K562 (cell line): ENCODE measurements around the gene USP13. TPM values are rescaled to one million over a fixed set of nuclear protein-coding genes. Genes with fewer than 3 reads are reported as not detected.
A peak's percentile ranks its signal among the peaks of the same experiment; 100 is the strongest.

Experiments
- ATAC-seq: fragments of 200-7000 bp; cut with Tn5 transposase; 3 replicates; pipeline ENCODE4 v1.9.1; 2020; ENCODE audit warnings: moderate library complexity
- BruUV-seq: library from RNA; stranded (reverse); fragments of 400-500 nt; replicated peaks from 2 replicates; lab custom pipeline; 2021; lab: Mats Ljungman, UMichigan
- CTCF ChIA-PET: fragments of 300-600 bp; formaldehyde crosslinking; extraction: SDS; loops from one replicate; lab custom pipeline; 2021; ENCODE audit warnings: low intra/inter-chr PET ratio; lab: Yijun Ruan, JAX
- POLR2A ChIA-PET: fragments of 300-600, 350-650 bp; sonication (Branson Sonifier 250); formaldehyde crosslinking; extraction: SDS; loops from one replicate; lab custom pipeline; 2021; ENCODE audit warnings: antibody characterized with exemption, inconsistent platforms; lab: Yijun Ruan, JAX
- DNase-seq, 4 experiments: peaks; one replicate each; pipeline versions ENCODE4 v3.0.0 to v3.0.0-alpha.2; 2011 to 2018; ENCODE audit warnings: low spot score in 3 of 4, mixed read lengths in 3 of 4; ENCODE audit errors: extremely low read depth in 1 of 4
- FAIRE-seq: peaks from 2 replicates; lab custom pipeline; 2011; peaks lifted over from hg19 to GRCh38; lab: Jason Lieb, UNC
- H2AFZ ChIP-seq: 2 replicates; pipeline ENCODE4 v1.6.0; 2011; ENCODE audit warnings: low read depth, low read length, control low read depth, inconsistent platforms
- H3K27ac ChIP-seq: fragments of 200-600 bp; 3 replicates; pipeline ENCODE4 v1.8.0; 2011; ENCODE audit warnings: low read depth, mild to moderate bottlenecking, control low read depth, inconsistent platforms, low read length, moderate library complexity, mixed read lengths; ENCODE audit errors: extremely low read depth
- H3K27me3 ChIP-seq, 2 experiments: fragments of 300-600 bp in 1 of 2; 2 replicates in 1 of 2; 3 replicates in 1 of 2; pipeline versions ENCODE4 v1.6.0 to v1.8.0; 2011; ENCODE audit warnings: inconsistent platforms in 2 of 2, low read length in 2 of 2, mild to moderate bottlenecking in 1 of 2, mixed read lengths in 1 of 2, moderate library complexity in 1 of 2; ENCODE audit not compliant: control insufficient read depth in 2 of 2, insufficient read depth in 2 of 2
- H3K36me3 ChIP-seq: fragments of 300-600 bp; 3 replicates; pipeline ENCODE4 v1.8.0; 2011; ENCODE audit warnings: mild to moderate bottlenecking, low read length, inconsistent platforms; ENCODE audit not compliant: control insufficient read depth, insufficient read depth
- H3K4me1 ChIP-seq, 2 experiments: fragments of 200-600 bp in 1 of 2; replicated peaks in 1 of 2; 2 replicates in 1 of 2; 3 replicates in 1 of 2; pipeline versions ENCODE4 v1.5.1 to v1.8.0; 2011; ENCODE audit warnings: inconsistent platforms in 2 of 2, low read length in 2 of 2, mild to moderate bottlenecking in 1 of 2, mixed read lengths in 1 of 2, moderate library complexity in 1 of 2; ENCODE audit not compliant: control insufficient read depth in 2 of 2, insufficient read depth in 2 of 2
- H3K4me2 ChIP-seq: 2 replicates; pipeline ENCODE4 v1.6.1; 2011; ENCODE audit warnings: low read length, control low read depth, inconsistent platforms, mixed read lengths; ENCODE audit not compliant: insufficient read depth
- H3K4me3 ChIP-seq: fragments of 200-600 bp; sonication (generic), shearing (Covaris generic); 2 replicates; pipeline ENCODE4 v1.5.1; 2016; ENCODE audit warnings: control low read depth, inconsistent platforms
- H3K79me2 ChIP-seq: fragments of 200-600 bp; 3 replicates; pipeline ENCODE4 v1.8.0; 2011; ENCODE audit warnings: low read length, inconsistent platforms; ENCODE audit not compliant: control insufficient read depth, insufficient read depth
- H3K9ac ChIP-seq, 2 experiments: 2 replicates each; pipeline versions ENCODE4 v1.6.0 to v1.6.1; 2011; ENCODE audit warnings: low read depth in 2 of 2, low read length in 2 of 2, control low read depth in 1 of 2, inconsistent platforms in 1 of 2, mild to moderate bottlenecking in 1 of 2, mixed read lengths in 1 of 2; ENCODE audit not compliant: insufficient read depth in 1 of 2
- H3K9me1 ChIP-seq: one replicate; pipeline ENCODE4 v1.6.0; 2011; ENCODE audit warnings: inconsistent platforms, mild to moderate bottlenecking, low read length, moderate library complexity; ENCODE audit not compliant: control insufficient read depth, insufficient read depth
- H3K9me3 ChIP-seq: replicated peaks from 2 replicates; pipeline ENCODE4 v1.5.1; 2011; ENCODE audit warnings: low read depth, low read length, inconsistent platforms; ENCODE audit not compliant: control insufficient read depth, insufficient read depth
- H4K20me1 ChIP-seq: replicated peaks from 2 replicates; pipeline ENCODE4 v1.6.1; 2011; ENCODE audit warnings: low read length, inconsistent platforms, mixed read lengths; ENCODE audit not compliant: control insufficient read depth, insufficient read depth
- AFF4 ChIP-seq: sonication (generic); formaldehyde crosslinking; IDR thresholded peaks from 2 replicates; pipeline ENCODE4 v1.8.0; 2023; ENCODE audit warnings: mild to moderate bottlenecking, missing genetic modification reagents
- CREBBP ChIP-seq: IDR thresholded peaks from one replicate; pipeline ENCODE4 v1.6.1; 2012; ENCODE audit warnings: low read depth, mild to moderate bottlenecking, control low read depth, inconsistent platforms, low read length
- ELF4 ChIP-seq: fragments of 450-650 bp; formaldehyde crosslinking; IDR thresholded peaks from 2 replicates; pipeline ENCODE4 v1.4.0; 2022; ENCODE audit warnings: missing genetic modification characterization
- OTX1 ChIP-seq: fragments of 450-650 bp; formaldehyde crosslinking; IDR thresholded peaks from 2 replicates; pipeline ENCODE4 v1.4.0; 2022; ENCODE audit warnings: mild to moderate bottlenecking
- PCBP1 ChIP-seq: fragments of 200-400 bp; formaldehyde crosslinking; IDR thresholded peaks from 2 replicates; pipeline ENCODE4 v1.6.1; 2018; ENCODE audit warnings: mild to moderate bottlenecking, low read depth, low read length; ENCODE audit not compliant: poor library complexity, severe bottlenecking
- ZNF134 ChIP-seq: fragments of 250-450 bp; sonication (Bioruptor Pico); conservative IDR thresholded peaks from 2 replicates; pipeline ENCODE4 v1.4.0; 2020
- ZNF79 ChIP-seq: fragments of 250-450 bp; sonication (Bioruptor Pico); IDR thresholded peaks from 2 replicates; pipeline ENCODE4 v1.4.0; 2020; ENCODE audit warnings: low read depth, mild to moderate bottlenecking, moderate library complexity
- WGBS: fragments of 100-300 bp; shearing (Covaris generic); methylation state at CpG from one replicate; pipeline ENCODE4 v1.1.6; 2016; ENCODE audit warnings: low coverage, mixed read lengths; ENCODE audit not compliant: insufficient coverage; ENCODE audit errors: missing lambda C conversion rate; 5-methylcytosine and 5-hydroxymethylcytosine counted together
- in situ Hi-C: fragments of 300-500 bp; cut with MboI; formaldehyde crosslinking; loops from 4 replicates; pipeline ENCODE4 v1.15.0; 2018; ENCODE audit warnings: inconsistent platforms, mixed read lengths
- intact Hi-C: fragments of 100-400 bp; cut with micrococcal nuclease; formaldehyde crosslinking; loops from 2 replicates; pipeline ENCODE4 v1.14.2; 2022
- polyA plus RNA-seq, 8 experiments: library from polyadenylated mRNA; depleted of rRNA in 4 of 8; stranded (reverse) in 5 of 8; unstranded in 3 of 8; fragments of >200 nt; fragmentation: Nextera tagmentation in 2 of 8; fragmentation: Illumina TruSeq in 1 of 8; extraction: Ambion mirVana in 2 of 8; extraction: Trizol in 1 of 8; gene quantifications; 2 replicates each; pipeline versions ENCODE4 v1.2.1 to v1.2.3, GENCODE V29; 2011 to 2014; ENCODE audit warnings: inconsistent platforms in 1 of 8, missing spikeins in 1 of 8
- total RNA-seq, 7 experiments: library from RNA; depleted of rRNA in 6 of 7; stranded (reverse); fragments of >200 nt in 6 of 7; fragmentation: Illumina TruSeq in 2 of 7; extraction: Trizol in 2 of 7; gene quantifications; 2 replicates each; pipeline versions ENCODE4 v1.2.1 to v1.2.3, GENCODE V29; 2011 to 2021; ENCODE audit warnings: low replicate concordance in 1 of 7
- TF ChIP-seq, protein P1 (sequence below): fragments of 450-650 bp; IDR thresholded peaks from 2 replicates; pipeline ENCODE4 v1.6.1; 2016; ENCODE audit warnings: mild to moderate bottlenecking
- TF ChIP-seq, protein P2 (sequence below): sonication (generic); IDR thresholded peaks from 2 replicates; pipeline ENCODE4 v1.6.1; 2016
- TF ChIP-seq, protein P3 (sequence below), 2 experiments: fragments of 450-650 bp in 1 of 2; sonication (generic) in 1 of 2; formaldehyde crosslinking in 1 of 2; IDR thresholded peaks in 1 of 2; conservative IDR thresholded peaks in 1 of 2; 2 replicates each; pipeline versions ENCODE4 v1.6.1 to v1.8.1; 2016 to 2023; ENCODE audit warnings: mild to moderate bottlenecking in 2 of 2, moderate library complexity in 2 of 2, inconsistent platforms in 1 of 2, missing genetic modification reagents in 1 of 2

Gene USP13
- total and polyA plus RNA-seq, 9 of the 15 experiments (the other 6 are each of a cell fraction or from before 2014, with no cell fraction given) = 0.11 to 2.3 (median 0.51) TPM

GRCh38 chr3:179832333-179832854 is 179.6 kb downstream of the USP13 start:
- no TSS peak for BruUV-seq
- no peak for DNase-seq
- ChIA-PET POLR2A (no interaction called here), CTCF (no interaction called here)
- no peak overlapping the region for H2AFZ ChIP-seq
- intact Hi-C loops (no loop called here), in situ Hi-C loops (no loop called here)
- no peaks in the 10 kb centered on the region for H3K36me3 ChIP-seq
- 0% methylated on average over 3 of the region's 3 CpGs for WGBS
- no peaks in the 10 kb centered on the region for H3K9me3 ChIP-seq
- H3K4me2 ChIP-seq = no peak overlapping the region
- no peaks in the 10 kb centered on the region for H4K20me1 ChIP-seq
- H3K9me1 ChIP-seq = no peaks in the 10 kb centered on the region
- TF ChIP-seq ELF4 (0 out of 2 replicates have a peak, but pooled peaks have one; percentile 42), OTX1 (CRISPR knock-in tag) (no peak; the same call in 1 of the 2 replicates), ZNF134 (CRISPR knock-in tag) (no peak), AFF4 (CRISPR knock-in tag) (no peak), ZNF79 (CRISPR knock-in tag) (no peak), CREBBP (peak; percentile 75), PCBP1 (no peak)
- TF ChIP-seq, protein P1, sequence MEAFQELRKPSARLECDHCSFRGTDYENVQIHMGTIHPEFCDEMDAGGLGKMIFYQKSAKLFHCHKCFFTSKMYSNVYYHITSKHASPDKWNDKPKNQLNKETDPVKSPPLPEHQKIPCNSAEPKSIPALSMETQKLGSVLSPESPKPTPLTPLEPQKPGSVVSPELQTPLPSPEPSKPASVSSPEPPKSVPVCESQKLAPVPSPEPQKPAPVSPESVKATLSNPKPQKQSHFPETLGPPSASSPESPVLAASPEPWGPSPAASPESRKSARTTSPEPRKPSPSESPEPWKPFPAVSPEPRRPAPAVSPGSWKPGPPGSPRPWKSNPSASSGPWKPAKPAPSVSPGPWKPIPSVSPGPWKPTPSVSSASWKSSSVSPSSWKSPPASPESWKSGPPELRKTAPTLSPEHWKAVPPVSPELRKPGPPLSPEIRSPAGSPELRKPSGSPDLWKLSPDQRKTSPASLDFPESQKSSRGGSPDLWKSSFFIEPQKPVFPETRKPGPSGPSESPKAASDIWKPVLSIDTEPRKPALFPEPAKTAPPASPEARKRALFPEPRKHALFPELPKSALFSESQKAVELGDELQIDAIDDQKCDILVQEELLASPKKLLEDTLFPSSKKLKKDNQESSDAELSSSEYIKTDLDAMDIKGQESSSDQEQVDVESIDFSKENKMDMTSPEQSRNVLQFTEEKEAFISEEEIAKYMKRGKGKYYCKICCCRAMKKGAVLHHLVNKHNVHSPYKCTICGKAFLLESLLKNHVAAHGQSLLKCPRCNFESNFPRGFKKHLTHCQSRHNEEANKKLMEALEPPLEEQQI = no peak
- TF ChIP-seq, protein P2, sequence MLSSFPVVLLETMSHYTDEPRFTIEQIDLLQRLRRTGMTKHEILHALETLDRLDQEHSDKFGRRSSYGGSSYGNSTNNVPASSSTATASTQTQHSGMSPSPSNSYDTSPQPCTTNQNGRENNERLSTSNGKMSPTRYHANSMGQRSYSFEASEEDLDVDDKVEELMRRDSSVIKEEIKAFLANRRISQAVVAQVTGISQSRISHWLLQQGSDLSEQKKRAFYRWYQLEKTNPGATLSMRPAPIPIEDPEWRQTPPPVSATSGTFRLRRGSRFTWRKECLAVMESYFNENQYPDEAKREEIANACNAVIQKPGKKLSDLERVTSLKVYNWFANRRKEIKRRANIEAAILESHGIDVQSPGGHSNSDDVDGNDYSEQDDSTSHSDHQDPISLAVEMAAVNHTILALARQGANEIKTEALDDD = peak; percentile 37; the same call in 1 of the 2 replicates
- TF ChIP-seq, protein P3, sequence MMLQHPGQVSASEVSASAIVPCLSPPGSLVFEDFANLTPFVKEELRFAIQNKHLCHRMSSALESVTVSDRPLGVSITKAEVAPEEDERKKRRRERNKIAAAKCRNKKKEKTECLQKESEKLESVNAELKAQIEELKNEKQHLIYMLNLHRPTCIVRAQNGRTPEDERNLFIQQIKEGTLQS (IDR thresholded peaks at IDR 0.05) = no peak
- TF ChIP-seq, protein P3 (CRISPR knock-in tag; conservative IDR thresholded peaks at IDR 0.05) = no peak
- no peaks in the 10 kb centered on the region for H3K4me1 ChIP-seq
- H3K27me3 ChIP-seq = no peaks in the 10 kb centered on the region
- no peak overlapping the region for H3K9ac ChIP-seq
- no peak for ATAC-seq
- no peaks in the 10 kb centered on the region for H3K79me2 ChIP-seq
- H3K4me3 ChIP-seq = no peak overlapping the region
- FAIRE-seq = no peak
- H3K27ac ChIP-seq = no peak overlapping the region
